OCI-LY7 (cell line): Measurements from ENCODE around the gene TAS2R38.

Experiments used
- CTCF ChIP-seq: fragments of 200-600 bp; sonication (generic); conservative IDR thresholded peaks from 2 replicates; pipeline ENCODE4 v1.5.1; 2014; ENCODE audit warnings: mild to moderate bottlenecking, antibody characterized with exemption, low read length, moderate library complexity, mixed read lengths
- EZH2phosphoT487 ChIP-seq: fragments of 200-600 bp; sonication (generic); IDR thresholded peaks from 2 replicates; pipeline ENCODE4 v1.6.1; 2018; ENCODE audit warnings: low read depth, borderline replicate concordance, mild to moderate bottlenecking, mixed run types, antibody characterized with exemption, low read length, moderate library complexity, mixed read lengths

- TF ChIP-seq CTCF, result no peak
- TF ChIP-seq EZH2phosphoT487, result no peak
These were observed 28.6 kb upstream of the TAS2R38 start for GRCh38 chr7:142002179-142002578.
